Stimulated activated CD8-positive, alpha-beta memory T cell treated with anti-CD3 and anti-CD28 coated beads, Interleukin-4, amount 100 ng/mL, for 4 hours (primary cell): Measurements from ENCODE around the gene SORCS2.

Experiments
- DNase-seq, 2 donors: peaks; one replicate each; pipeline ENCODE4 v3.0.0-alpha.2; 2020; ENCODE audit warnings: low read depth in 2 of 2, low spot score in 1 of 2

SORCS2 gene

GRCh38 chr4:7241597-7242125 lies 49.3 kb downstream of the SORCS2 start:
- no peak for DNase-seq

GRCh38 chr4:7242766-7243165 lies 50.4 kb downstream of the SORCS2 start:
- DNase-seq: no peak

- no peak for DNase-seq
Observed at GRCh38 chr4:7243609-7244330, 51.4 kb downstream of the SORCS2 start.

- DNase-seq: no peak
Observed at GRCh38 chr4:7244331-7244665, 52.0 kb downstream of the SORCS2 start.

GRCh38 chr4:7244751-7245320 lies 52.5 kb downstream of the SORCS2 start:
- DNase-seq: no peak

GRCh38 chr4:7247521-7247920 lies 55.2 kb downstream of the SORCS2 start:
- no peak for DNase-seq

GRCh38 chr4:7247946-7248345 lies 55.6 kb downstream of the SORCS2 start:
- no peak for DNase-seq

- no peak for DNase-seq
Observed at GRCh38 chr4:7248857-7249256, 56.5 kb downstream of the SORCS2 start.

- no peak for DNase-seq
Observed at GRCh38 chr4:7251321-7251720, 59.0 kb downstream of the SORCS2 start.

GRCh38 chr4:7252051-7252450 lies 59.7 kb downstream of the SORCS2 start:
- no peak for DNase-seq

- DNase-seq: no peak
Observed at GRCh38 chr4:7252510-7253340, 60.4 kb downstream of the SORCS2 start.

GRCh38 chr4:7253341-7253700 lies 61.0 kb downstream of the SORCS2 start:
- no peak for DNase-seq

- no peak for DNase-seq
Observed at GRCh38 chr4:7253837-7254236, 61.5 kb downstream of the SORCS2 start.

- DNase-seq: no peak
Observed at GRCh38 chr4:7254736-7255487, 62.6 kb downstream of the SORCS2 start.

GRCh38 chr4:7255488-7255881 lies 63.1 kb downstream of the SORCS2 start:
- DNase-seq: no peak

- DNase-seq: no peak
Observed at GRCh38 chr4:7255996-7256395, 63.7 kb downstream of the SORCS2 start.

GRCh38 chr4:7256984-7257810 lies 64.9 kb downstream of the SORCS2 start:
- DNase-seq: no peak

GRCh38 chr4:7259039-7259438 lies 66.7 kb downstream of the SORCS2 start:
- no peak for DNase-seq

GRCh38 chr4:7260569-7260968 lies 68.2 kb downstream of the SORCS2 start:
- DNase-seq: no peak

GRCh38 chr4:7261087-7261486 lies 68.7 kb downstream of the SORCS2 start:
- DNase-seq: no peak

- no peak for DNase-seq
Observed at GRCh38 chr4:7261536-7261935, 69.2 kb downstream of the SORCS2 start.
